Fibroblast of lung (primary cell): Measurements from ENCODE around the gene PAM16. TPM values are rescaled to one million over a fixed set of nuclear protein-coding genes. Genes with fewer than 3 reads are reported as not detected.
A peak's percentile ranks its signal among the peaks of the same experiment; 100 is the strongest.

Experiments used
- DNase-seq, 2 donors: peaks; one replicate each; pipeline versions ENCODE4 v3.0.0 to v3.0.0-alpha.2; 2010; ENCODE audit warnings: low read depth in 2 of 2
- H2AFZ ChIP-seq: 2 replicates; pipeline ENCODE4 v1.5.1; 2012; ENCODE audit warnings: low read length, control low read depth, inconsistent platforms
- H3K27ac ChIP-seq: 2 replicates; pipeline ENCODE4 v1.5.1; 2011; ENCODE audit warnings: low read length, control low read depth; ENCODE audit not compliant: insufficient read depth
- H3K27me3 ChIP-seq: 2 replicates; pipeline ENCODE4 v1.5.1; 2011; ENCODE audit warnings: mild to moderate bottlenecking, low read length; ENCODE audit not compliant: control insufficient read depth, insufficient read depth
- H3K36me3 ChIP-seq: 2 replicates; pipeline ENCODE4 v1.5.1; 2011; ENCODE audit warnings: low read length; ENCODE audit not compliant: control insufficient read depth, insufficient read depth
- H3K4me1 ChIP-seq: 2 replicates; pipeline ENCODE4 v1.5.1; 2011; ENCODE audit warnings: low read length; ENCODE audit not compliant: control insufficient read depth, insufficient read depth; ENCODE audit errors: extremely low read depth
- H3K4me2 ChIP-seq: 2 replicates; pipeline ENCODE4 v1.5.1; 2011; ENCODE audit warnings: low read length, control low read depth; ENCODE audit not compliant: insufficient read depth; ENCODE audit errors: extremely low read depth
- H3K4me3 ChIP-seq, 4 experiments: fragments of 200-600 bp in 1 of 4; sonication (generic) in 1 of 4; replicated peaks in 1 of 4; 2 replicates each; pipeline ENCODE4 v1.5.1; 2011 to 2016; ENCODE audit warnings: low read length in 4 of 4, low read depth in 3 of 4, mild to moderate bottlenecking in 3 of 4, control low read depth in 2 of 4, inconsistent platforms in 1 of 4, mixed read lengths in 1 of 4; ENCODE audit not compliant: insufficient read depth in 1 of 4; ENCODE audit errors: control extremely low read depth in 1 of 4
- H3K79me2 ChIP-seq: 2 replicates; pipeline ENCODE4 v1.5.1; 2012; ENCODE audit warnings: mild to moderate bottlenecking, low read length, inconsistent platforms; ENCODE audit not compliant: control insufficient read depth, insufficient read depth
- H3K9ac ChIP-seq: 2 replicates; pipeline ENCODE4 v1.5.1; 2011; ENCODE audit warnings: mild to moderate bottlenecking, low read length, control low read depth; ENCODE audit not compliant: insufficient read depth
- H3K9me3 ChIP-seq: 2 replicates; pipeline ENCODE4 v1.5.1; 2012; ENCODE audit warnings: low read depth, low read length; ENCODE audit not compliant: control insufficient read depth, insufficient read depth
- H4K20me1 ChIP-seq: 2 replicates; pipeline ENCODE4 v1.5.1; 2011; ENCODE audit warnings: low read length; ENCODE audit not compliant: control insufficient read depth, insufficient read depth; ENCODE audit errors: extremely low read depth
- EZH2 ChIP-seq: IDR thresholded peaks from 2 replicates; pipeline ENCODE4 v1.5.1; 2012; ENCODE audit warnings: low read length, control low read depth, mild to moderate bottlenecking; ENCODE audit errors: missing control alignments
- polyA plus RNA-seq, 2 donors: library from polyadenylated mRNA; depleted of rRNA in 1 of 2; stranded (reverse) in 1 of 2; unstranded in 1 of 2; fragments of >200 nt; gene quantifications; 2 replicates each; pipeline ENCODE4 v1.2.1, GENCODE V29; 2011 to 2012; ENCODE audit warnings: missing spikeins in 1 of 2
- total RNA-seq: library from RNA; depleted of rRNA; stranded (reverse); fragments of >200 nt; gene quantifications from 2 replicates; pipeline ENCODE4 v1.2.1, GENCODE V29; 2014
- TF ChIP-seq, protein P1 (sequence below), 2 donors: IDR thresholded peaks in 1 of 2; conservative IDR thresholded peaks in 1 of 2; 1 replicate in 1 of 2; 2 replicates in 1 of 2; pipeline ENCODE4 v1.5.1; 2011 to 2012; ENCODE audit warnings: low read length in 2 of 2, control low read depth in 1 of 2, inconsistent platforms in 1 of 2, low read depth in 1 of 2, mild to moderate bottlenecking in 1 of 2

The PAM16 gene
- total and polyA plus RNA-seq, 2 donors (not counting 1 experiment from before 2014, with no cell fraction given), result 14.8 to 34.3 TPM

GRCh38 chr16:4386451-4386805 is 35.3 kb upstream of the PAM16 start:
- H3K27ac ChIP-seq, result peak overlapping the region; percentile 58
- no peak overlapping the region for H3K9ac ChIP-seq
- no peaks in the 10 kb centered on the region for H3K9me3 ChIP-seq
- no peak overlapping the region for H2AFZ ChIP-seq
- H4K20me1 ChIP-seq, result no peaks in the 10 kb centered on the region
- H3K27me3 ChIP-seq, result no peaks in the 10 kb centered on the region
- TF ChIP-seq EZH2, result no peak
- H3K36me3 ChIP-seq, result peaks cover 30% of the 10 kb centered on the region
- no peak overlapping the region for H3K4me3 ChIP-seq
- no peak overlapping the region for H3K4me2 ChIP-seq
- H3K79me2 ChIP-seq, result peaks cover 12% of the 10 kb centered on the region
- peaks cover 67% of the 10 kb centered on the region for H3K4me1 ChIP-seq
- no peak for DNase-seq

DNA sequence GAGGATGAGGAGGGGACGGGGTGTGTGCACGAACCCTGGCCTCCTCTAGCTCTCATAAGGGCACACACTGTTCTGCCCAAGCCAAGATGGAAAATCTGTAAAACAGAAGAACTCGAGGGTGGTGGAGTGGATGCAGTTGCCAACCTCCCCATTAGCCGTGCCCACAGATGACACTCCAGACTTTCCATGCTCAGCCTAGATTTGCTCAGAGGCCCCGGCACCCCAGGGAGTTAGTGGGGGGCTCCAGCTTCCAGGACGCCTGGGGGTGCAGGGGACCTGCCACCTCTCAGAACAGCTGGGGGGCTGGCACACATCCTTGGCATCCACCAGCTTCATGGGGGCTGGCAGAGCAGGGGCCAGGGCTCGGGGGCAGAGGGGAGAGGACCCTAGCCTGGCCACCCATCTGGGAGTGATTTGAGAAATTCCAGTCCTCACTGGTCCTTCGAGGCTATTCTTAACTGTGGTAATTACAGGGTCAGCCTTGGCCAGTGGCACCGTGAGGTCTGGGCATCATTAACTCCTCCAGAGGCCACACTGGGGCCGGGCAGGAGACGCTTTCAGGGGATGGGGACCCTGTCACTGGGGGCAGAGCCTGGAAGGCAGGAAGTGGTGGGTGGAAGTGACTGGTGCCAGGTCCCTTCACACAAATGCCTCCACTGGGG is 34.8 kb upstream of the PAM16 start:
- no peak for DNase-seq
- TF ChIP-seq EZH2, result no peak
- TF ChIP-seq, protein P1, sequence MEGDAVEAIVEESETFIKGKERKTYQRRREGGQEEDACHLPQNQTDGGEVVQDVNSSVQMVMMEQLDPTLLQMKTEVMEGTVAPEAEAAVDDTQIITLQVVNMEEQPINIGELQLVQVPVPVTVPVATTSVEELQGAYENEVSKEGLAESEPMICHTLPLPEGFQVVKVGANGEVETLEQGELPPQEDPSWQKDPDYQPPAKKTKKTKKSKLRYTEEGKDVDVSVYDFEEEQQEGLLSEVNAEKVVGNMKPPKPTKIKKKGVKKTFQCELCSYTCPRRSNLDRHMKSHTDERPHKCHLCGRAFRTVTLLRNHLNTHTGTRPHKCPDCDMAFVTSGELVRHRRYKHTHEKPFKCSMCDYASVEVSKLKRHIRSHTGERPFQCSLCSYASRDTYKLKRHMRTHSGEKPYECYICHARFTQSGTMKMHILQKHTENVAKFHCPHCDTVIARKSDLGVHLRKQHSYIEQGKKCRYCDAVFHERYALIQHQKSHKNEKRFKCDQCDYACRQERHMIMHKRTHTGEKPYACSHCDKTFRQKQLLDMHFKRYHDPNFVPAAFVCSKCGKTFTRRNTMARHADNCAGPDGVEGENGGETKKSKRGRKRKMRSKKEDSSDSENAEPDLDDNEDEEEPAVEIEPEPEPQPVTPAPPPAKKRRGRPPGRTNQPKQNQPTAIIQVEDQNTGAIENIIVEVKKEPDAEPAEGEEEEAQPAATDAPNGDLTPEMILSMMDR (conservative IDR thresholded peaks at IDR 0.05 in 1 of 2, IDR thresholded peaks at IDR 0.05 in 1 of 2; ENCODE audit: low read depth in 1 of 2, low read length in 2 of 2), result no peak
- no peaks in the 10 kb centered on the region for H3K9me3 ChIP-seq
- H3K9ac ChIP-seq, result no peak overlapping the region
- H3K4me3 ChIP-seq, result no peak overlapping the region
- no peaks in the 10 kb centered on the region for H4K20me1 ChIP-seq
- no peak overlapping the region for H3K4me2 ChIP-seq
- H2AFZ ChIP-seq, result no peak overlapping the region
- H3K36me3 ChIP-seq, result peaks cover 35% of the 10 kb centered on the region
- H3K4me1 ChIP-seq, result peaks cover 66% of the 10 kb centered on the region
- peaks cover 17% of the 10 kb centered on the region for H3K79me2 ChIP-seq
- peak overlapping the region; percentile 58 for H3K27ac ChIP-seq
- H3K27me3 ChIP-seq, result no peaks in the 10 kb centered on the region

DNA sequence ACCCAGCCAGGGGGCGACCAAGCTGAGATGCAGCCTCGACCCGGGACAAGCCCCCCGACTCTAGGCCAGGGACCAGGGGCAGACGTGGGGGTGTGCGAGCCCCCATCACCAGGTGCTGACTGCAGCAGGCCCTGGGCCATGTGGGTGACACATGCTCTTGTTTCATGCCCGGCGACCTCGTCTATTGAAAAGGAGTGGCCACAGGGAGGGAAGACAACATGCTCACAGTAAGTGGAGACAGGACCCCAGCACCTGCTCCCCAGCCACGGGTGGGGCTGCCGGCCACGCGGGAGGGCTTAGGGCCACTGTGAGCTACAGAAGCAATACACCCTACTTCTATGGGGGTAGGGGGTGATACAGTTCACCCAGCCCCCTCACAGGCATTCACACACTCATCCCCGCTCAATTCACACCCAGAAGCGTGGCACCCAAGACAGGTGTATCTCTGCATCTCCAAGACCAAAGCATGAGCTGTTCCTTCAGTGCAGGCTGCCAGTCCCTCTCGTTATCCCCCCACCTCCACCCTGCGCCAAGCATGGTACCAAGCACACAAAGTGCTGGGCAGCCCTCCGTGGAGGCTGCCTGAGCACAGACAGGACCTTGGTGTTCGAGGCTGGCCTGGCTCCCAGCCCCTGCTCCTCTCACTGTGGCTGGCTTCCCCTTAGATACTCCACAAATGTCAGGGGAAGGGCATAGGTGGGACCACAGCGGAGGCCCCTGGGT is 34.1 kb upstream of the PAM16 start:
- no peaks in the 10 kb centered on the region for H4K20me1 ChIP-seq
- peaks cover 63% of the 10 kb centered on the region for H3K4me1 ChIP-seq
- no peak overlapping the region for H2AFZ ChIP-seq
- H3K4me3 ChIP-seq, result no peak overlapping the region
- peak overlapping the region; percentile 58 for H3K27ac ChIP-seq
- H3K4me2 ChIP-seq, result no peak overlapping the region
- H3K27me3 ChIP-seq, result no peaks in the 10 kb centered on the region
- no peak for TF ChIP-seq EZH2
- TF ChIP-seq, protein P1 (conservative IDR thresholded peaks at IDR 0.05 in 1 of 2, IDR thresholded peaks at IDR 0.05 in 1 of 2; ENCODE audit: low read depth in 1 of 2, low read length in 2 of 2), result no peak
- DNase-seq, result no peak
- H3K36me3 ChIP-seq, result peaks cover 36% of the 10 kb centered on the region
- H3K9ac ChIP-seq, result no peak overlapping the region
- H3K9me3 ChIP-seq, result no peaks in the 10 kb centered on the region
- H3K79me2 ChIP-seq, result peaks cover 24% of the 10 kb centered on the region
